ENCODE data around the gene DFFB.

DFFB gene

GRCh38 chr1:3888301-3888700 is 31.0 kb downstream of the DFFB start:
- Mint-ChIP-seq H3K9me3 (no peaks in the 10 kb centered on the region), H3K4me1 (peaks cover 6 to 26% of the 10 kb centered on the region in 2 donors), H3K27me3 (no peaks in the 10 kb centered on the region), H3K4me3 (no peak overlapping the region), H3K36me3 (peaks cover 46 to 49% of the 10 kb centered on the region in 2 donors), H3K27ac (no peak overlapping the region)
- no peak for DNase-seq
- ATAC-seq (replicated peaks), result no peak

- Mint-ChIP-seq H3K4me3 (no peak overlapping the region), H3K4me1 (peaks cover 7 to 31% of the 10 kb centered on the region in 2 donors), H3K27ac (peak overlapping the region; percentile 14)
Measured at GRCh38 chr1:3889936-3890335, 32.7 kb downstream of the DFFB start.

GRCh38 chr1:3890389-3891328 is 33.4 kb downstream of the DFFB start:
- peak; percentile 88 to 93 for ATAC-seq (replicated peaks)
- peak overlapping the region in 1 of 2 donors; percentile 14 for H3K4me3 Mint-ChIP-seq
- no peaks in the 10 kb centered on the region for H3K9me3 Mint-ChIP-seq
- H3K27ac Mint-ChIP-seq, result peak overlapping the region; percentile 47
- DNase-seq, result no peak
- no peaks in the 10 kb centered on the region for H3K27me3 Mint-ChIP-seq
- peaks cover 35 to 39% of the 10 kb centered on the region in 2 donors for H3K36me3 Mint-ChIP-seq
- H3K4me1 Mint-ChIP-seq, result peaks cover 8 to 37% of the 10 kb centered on the region in 2 donors

More at GRCh38 chr1:3889936-3890335, 32.7 kb downstream of the DFFB start:
- Mint-ChIP-seq H3K36me3 (peaks cover 35 to 40% of the 10 kb centered on the region in 2 donors), H3K27me3 (no peaks in the 10 kb centered on the region), H3K9me3 (no peaks in the 10 kb centered on the region)
- ATAC-seq (replicated peaks) (no peak), DNase-seq (no peak)

- no peaks in the 10 kb centered on the region for H3K27me3 Mint-ChIP-seq
- H3K27ac Mint-ChIP-seq, result peak overlapping the region; percentile 51
- DNase-seq, result no peak
- no peak overlapping the region for H3K4me3 Mint-ChIP-seq
- ATAC-seq (replicated peaks), result no peak
- peaks cover 10 to 42% of the 10 kb centered on the region in 2 donors for H3K4me1 Mint-ChIP-seq
- no peaks in the 10 kb centered on the region for H3K9me3 Mint-ChIP-seq
- peaks cover 38 to 44% of the 10 kb centered on the region in 2 donors for H3K36me3 Mint-ChIP-seq
Measured at GRCh38 chr1:3891329-3891865, 34.1 kb downstream of the DFFB start.

GRCh38 chr1:3892748-3893147 is 35.5 kb downstream of the DFFB start:
- no peaks in the 10 kb centered on the region for H3K27me3 Mint-ChIP-seq
- peak overlapping the region in 1 of 2 donors; percentile 55 for H3K4me3 Mint-ChIP-seq
- peaks cover 13 to 52% of the 10 kb centered on the region in 2 donors for H3K4me1 Mint-ChIP-seq
- no peak for ATAC-seq (replicated peaks)
- peaks cover 3 to 5% of the 10 kb centered on the region in 2 donors for H3K9me3 Mint-ChIP-seq
- H3K27ac Mint-ChIP-seq, result peak overlapping the region; percentile 65
- no peak for DNase-seq
- H3K36me3 Mint-ChIP-seq, result peaks cover 42 to 55% of the 10 kb centered on the region in 2 donors

- Mint-ChIP-seq H3K36me3 (peaks cover 42 to 55% of the 10 kb centered on the region in 2 donors), H3K4me1 (peaks cover 13 to 52% of the 10 kb centered on the region in 2 donors), H3K4me3 (no peak overlapping the region), H3K9me3 (peaks cover 5 to 8% of the 10 kb centered on the region in 2 donors), H3K27ac (peak overlapping the region; percentile 20), H3K27me3 (no peaks in the 10 kb centered on the region)
- ATAC-seq (replicated peaks), result peak in 1 of 2 donors; percentile 44
- no peak for DNase-seq
Measured at GRCh38 chr1:3893190-3893589, 35.9 kb downstream of the DFFB start.

GRCh38 chr1:3894626-3895278 is 37.5 kb downstream of the DFFB start:
- H3K4me3 Mint-ChIP-seq, result no peak overlapping the region
- H3K27ac Mint-ChIP-seq, result peak overlapping the region; percentile 31
- H3K27me3 Mint-ChIP-seq, result no peaks in the 10 kb centered on the region
- H3K36me3 Mint-ChIP-seq, result peaks cover 40 to 50% of the 10 kb centered on the region in 2 donors
- DNase-seq (no peak), ATAC-seq (replicated peaks) (no peak)
- peaks cover 5 to 8% of the 10 kb centered on the region in 2 donors for H3K9me3 Mint-ChIP-seq
- peaks cover 18 to 63% of the 10 kb centered on the region in 2 donors for H3K4me1 Mint-ChIP-seq

- Mint-ChIP-seq H3K4me1 (peaks cover 19 to 56% of the 10 kb centered on the region in 2 donors), H3K36me3 (peaks cover 36 to 46% of the 10 kb centered on the region in 2 donors), H3K27me3 (no peaks in the 10 kb centered on the region), H3K4me3 (no peak overlapping the region), H3K27ac (no peak overlapping the region), H3K9me3 (peaks cover 5 to 8% of the 10 kb centered on the region in 2 donors)
- DNase-seq, result no peak
- ATAC-seq (replicated peaks), result no peak
Measured at GRCh38 chr1:3895279-3895950, 38.1 kb downstream of the DFFB start.

- Mint-ChIP-seq H3K27me3 (no peaks in the 10 kb centered on the region), H3K4me3 (no peak overlapping the region), H3K36me3 (peaks cover 33 to 41% of the 10 kb centered on the region in 2 donors), H3K27ac (no peak overlapping the region), H3K9me3 (peaks cover 5 to 8% of the 10 kb centered on the region in 2 donors), H3K4me1 (peaks cover 19 to 51% of the 10 kb centered on the region in 2 donors)
- DNase-seq (no peak), ATAC-seq (replicated peaks) (no peak)
Measured at GRCh38 chr1:3895951-3896325, 38.7 kb downstream of the DFFB start.

GRCh38 chr1:3896396-3897000 is 39.2 kb downstream of the DFFB start:
- Mint-ChIP-seq H3K4me1 (peaks cover 21 to 51% of the 10 kb centered on the region in 2 donors), H3K27ac (no peak overlapping the region), H3K36me3 (peaks cover 31 to 40% of the 10 kb centered on the region in 2 donors), H3K27me3 (no peaks in the 10 kb centered on the region), H3K4me3 (no peak overlapping the region), H3K9me3 (peaks cover 5 to 8% of the 10 kb centered on the region in 2 donors)
- DNase-seq, result no peak
- no peak for ATAC-seq (replicated peaks)

GRCh38 chr1:3898475-3898735 is 41.1 kb downstream of the DFFB start:
- peak overlapping the region; percentile 37 to 50 for H3K4me3 Mint-ChIP-seq
- ATAC-seq (replicated peaks) (no peak), DNase-seq (no peak)
- peak overlapping the region; percentile 14 for H3K27ac Mint-ChIP-seq
- H3K27me3 Mint-ChIP-seq, result no peaks in the 10 kb centered on the region
- H3K36me3 Mint-ChIP-seq, result peaks cover 21 to 33% of the 10 kb centered on the region in 2 donors
- H3K9me3 Mint-ChIP-seq, result peaks cover 5 to 8% of the 10 kb centered on the region in 2 donors
- H3K4me1 Mint-ChIP-seq, result peaks cover 15 to 39% of the 10 kb centered on the region in 2 donors

- peaks cover 15 to 39% of the 10 kb centered on the region in 2 donors for H3K4me1 Mint-ChIP-seq
- peak overlapping the region; percentile 99 for H3K27ac Mint-ChIP-seq
- H3K27me3 Mint-ChIP-seq, result no peaks in the 10 kb centered on the region
- peaks cover 21 to 30% of the 10 kb centered on the region in 2 donors for H3K36me3 Mint-ChIP-seq
- ATAC-seq (replicated peaks) (no peak), DNase-seq (no peak)
- H3K4me3 Mint-ChIP-seq, result peak overlapping the region; percentile 87 to 97
- peaks cover 5 to 8% of the 10 kb centered on the region in 2 donors for H3K9me3 Mint-ChIP-seq
Measured at GRCh38 chr1:3898994-3899753, 41.9 kb downstream of the DFFB start.

- Mint-ChIP-seq H3K4me3 (peak overlapping the region; percentile 87 to 97), H3K27ac (peak overlapping the region; percentile 99), H3K4me1 (peaks cover 15 to 37% of the 10 kb centered on the region in 2 donors)
Measured at GRCh38 chr1:3899754-3900149, 42.5 kb downstream of the DFFB start.

More at GRCh38 chr1:3899754-3900149, 42.5 kb downstream of the DFFB start:
- H3K27me3 Mint-ChIP-seq, result no peaks in the 10 kb centered on the region
- peaks cover 21 to 30% of the 10 kb centered on the region in 2 donors for H3K36me3 Mint-ChIP-seq
- DNase-seq, result peak; percentile 52
- ATAC-seq (replicated peaks), result peak in 1 of 2 donors; percentile 2
- peaks cover 5 to 8% of the 10 kb centered on the region in 2 donors for H3K9me3 Mint-ChIP-seq
